Measurements from ENCODE around the gene SYT15B.
"Not testable (repeated sequence)": the region's sequence is repeated elsewhere in the genome, so short reads cannot be mapped to it uniquely, and the experiment has no call there.

The SYT15B gene

DNA sequence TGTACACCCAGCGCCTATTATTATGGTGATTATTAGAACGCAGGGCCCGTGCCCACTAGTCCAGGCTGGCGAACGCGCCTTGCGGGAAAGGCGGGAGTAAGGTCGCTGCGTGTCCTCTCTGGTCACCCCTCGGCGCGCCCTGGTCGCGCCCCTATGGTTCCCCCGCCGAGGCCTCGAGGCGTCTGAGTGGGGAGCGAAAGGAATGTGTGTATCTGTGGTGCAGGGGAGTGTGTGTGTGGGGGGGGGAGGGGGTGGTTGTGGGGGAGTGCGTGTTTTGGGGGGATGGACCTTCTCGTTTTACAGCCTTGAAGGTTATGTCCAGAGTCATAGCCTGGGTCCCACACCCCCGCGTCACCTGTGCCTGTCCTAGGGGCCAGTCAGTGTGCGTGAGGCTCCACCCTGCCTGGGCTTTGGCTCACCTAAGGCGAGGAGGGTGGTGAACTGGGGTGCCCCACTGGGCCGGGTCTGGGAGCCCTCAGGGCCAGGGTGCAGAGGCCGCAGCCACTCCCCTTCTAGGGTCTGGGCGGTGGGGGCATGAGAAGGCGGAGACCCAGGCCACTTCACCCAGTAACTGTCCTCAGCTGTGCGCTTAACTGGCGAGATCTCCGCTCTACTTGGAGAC is at the start of gene SYT15B:
SYT15B (minus strand) TSS at position 39 of the 622 bp plus-strand sequence. CDS start 952 bp downstream, outside the sequence.
- DNase-seq: not testable (repeated sequence)

DNA sequence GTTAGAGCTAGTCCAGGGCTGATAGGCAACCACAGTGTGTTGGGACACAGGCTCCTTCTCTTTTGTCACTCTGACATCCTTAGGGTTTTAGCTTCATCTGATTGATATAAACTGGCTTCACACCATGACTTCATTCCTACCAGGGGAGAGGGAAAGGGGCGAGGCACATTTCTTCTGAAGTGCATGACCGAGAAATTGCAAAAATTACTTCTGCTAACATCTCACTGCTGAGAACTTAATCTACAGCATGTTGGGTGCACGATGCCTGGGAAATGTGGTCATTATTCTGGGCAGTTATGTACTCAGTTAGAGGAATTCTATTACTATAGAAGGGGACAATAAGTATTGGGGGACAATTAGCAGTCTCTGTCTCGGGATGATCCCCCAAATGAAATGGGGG is 16.2 kb upstream of the SYT15B start:
- not testable (repeated sequence) for DNase-seq

DNA sequence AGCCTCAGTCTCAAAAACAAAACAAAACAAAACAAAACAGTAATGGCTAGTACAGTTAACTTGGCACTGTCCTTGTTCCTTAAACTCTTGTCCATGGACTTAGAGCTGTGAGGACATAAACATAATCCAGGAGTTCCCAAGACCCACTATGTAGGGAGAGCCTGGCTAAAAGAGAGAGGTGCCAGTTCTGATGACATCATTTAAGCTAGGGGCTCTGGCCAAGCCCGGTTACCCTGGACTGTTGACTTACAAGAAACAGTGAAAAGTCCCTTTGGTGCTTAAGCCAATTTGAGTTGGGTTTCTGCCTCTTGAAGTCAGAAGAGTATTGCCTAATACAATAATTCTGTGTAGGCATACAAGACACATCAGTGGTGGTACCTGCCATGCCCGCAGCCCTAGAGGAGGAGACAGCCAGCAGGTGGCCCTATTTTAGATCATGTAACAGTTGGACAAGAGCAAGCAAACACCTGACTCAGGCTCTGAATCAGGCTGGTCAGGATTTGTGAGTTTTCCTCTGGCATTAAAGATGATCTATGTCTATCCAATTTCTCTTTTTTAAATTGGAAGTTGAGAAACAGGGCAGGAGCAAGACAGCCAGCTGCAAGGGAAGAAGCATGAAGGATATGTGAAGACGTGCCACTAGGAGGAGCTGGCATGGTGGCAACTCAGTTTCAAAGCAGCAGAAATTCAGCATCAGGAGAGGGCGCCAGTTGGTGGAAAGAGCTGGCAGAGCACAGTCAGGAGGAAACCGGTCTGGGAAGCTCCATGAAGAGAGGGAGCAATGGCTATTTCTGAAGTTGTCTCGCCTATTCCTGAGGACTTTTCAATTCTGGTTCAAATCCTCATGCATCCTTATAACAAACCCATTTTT is 12.2 kb upstream of the SYT15B start:
- DNase-seq: not testable (repeated sequence)

DNA sequence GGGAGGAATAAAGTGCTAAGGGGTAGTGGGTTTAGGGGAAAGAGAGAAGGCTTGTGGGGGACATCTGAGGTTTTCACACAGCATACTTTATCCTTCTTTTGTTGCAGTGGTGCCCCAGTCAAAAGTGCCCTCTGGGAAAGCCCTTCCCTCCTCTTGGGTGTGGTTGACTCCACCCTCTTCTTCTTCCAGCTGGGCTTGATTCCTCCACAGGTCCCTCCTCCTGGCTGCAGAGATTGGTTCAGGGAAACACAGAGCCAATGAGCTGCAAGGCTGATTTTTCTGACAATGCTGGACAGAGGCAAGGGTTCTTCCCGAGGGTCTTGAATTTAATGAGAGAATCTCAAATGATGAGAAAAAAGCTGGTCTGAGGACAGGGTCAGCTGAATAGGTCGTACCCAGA is 7.4 kb upstream of the SYT15B start:
- DNase-seq: not testable (repeated sequence)

DNA sequence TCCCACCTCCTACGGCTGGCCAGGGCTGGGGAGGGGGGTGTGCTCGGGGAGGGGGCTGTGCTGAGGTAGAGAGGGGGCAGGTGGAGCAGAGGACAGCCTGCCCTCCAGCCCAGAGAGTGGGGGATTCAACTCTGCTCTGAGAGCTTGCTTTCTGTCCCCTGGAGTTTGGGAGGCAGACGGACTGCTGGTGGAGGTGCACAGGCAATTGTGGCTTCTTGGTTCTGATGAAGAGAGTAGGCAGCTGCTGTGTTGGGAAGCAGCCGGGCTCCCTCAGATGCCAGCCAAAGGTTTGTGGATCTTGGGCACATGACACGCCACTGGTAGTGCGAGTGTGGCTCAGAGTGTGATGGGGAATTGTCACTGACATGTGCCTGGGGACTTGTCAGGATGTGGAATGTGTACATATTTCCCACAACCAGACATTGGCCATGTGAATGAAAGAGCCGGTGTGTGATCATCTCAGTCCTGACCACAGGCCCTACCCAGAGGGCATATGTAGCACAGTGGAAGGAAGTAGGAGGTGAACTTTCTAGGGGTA is 5.3 kb upstream of the SYT15B start:
- not testable (repeated sequence) for DNase-seq

DNA sequence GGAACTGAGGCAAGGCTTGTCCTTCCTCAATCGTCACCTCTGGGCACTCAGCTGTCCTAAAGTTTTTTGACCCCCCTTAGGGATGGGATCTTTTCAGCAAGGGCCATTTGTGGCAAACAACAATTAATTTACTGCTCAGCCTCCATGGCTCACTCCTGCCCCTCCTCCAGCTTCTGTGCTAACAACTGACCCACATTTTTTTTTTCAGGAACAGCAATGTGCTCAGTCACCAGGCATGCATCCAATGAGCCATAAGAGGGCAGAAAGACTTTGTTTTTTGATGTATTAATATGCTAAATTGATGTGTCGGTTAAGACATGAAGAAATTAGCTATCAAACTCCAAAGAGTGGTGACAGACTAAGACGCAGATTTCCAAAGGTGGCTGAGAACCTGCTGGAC is 4.7 kb upstream of the SYT15B start:
- not testable (repeated sequence) for DNase-seq

DNA sequence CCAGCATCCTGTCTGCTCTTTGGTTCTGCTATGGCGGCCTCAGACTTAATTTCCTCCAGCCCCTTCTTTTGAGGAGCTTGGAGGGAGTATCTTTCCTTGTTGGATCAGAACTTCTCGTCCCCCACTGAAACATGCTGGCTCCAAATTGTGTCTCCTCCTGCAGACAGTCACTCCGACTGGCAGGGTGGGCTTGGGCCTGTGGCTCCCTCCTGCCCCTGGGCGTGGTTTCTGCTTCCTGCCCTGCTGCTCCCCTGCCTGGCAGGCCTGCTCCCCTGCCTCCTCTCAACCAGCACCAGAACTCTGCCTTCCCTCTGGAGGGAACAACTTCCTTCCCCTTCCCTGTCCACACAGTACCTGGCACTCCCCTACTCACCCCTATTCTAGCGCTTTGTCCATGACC is 3.8 kb upstream of the SYT15B start:
- not testable (repeated sequence) for DNase-seq

DNA sequence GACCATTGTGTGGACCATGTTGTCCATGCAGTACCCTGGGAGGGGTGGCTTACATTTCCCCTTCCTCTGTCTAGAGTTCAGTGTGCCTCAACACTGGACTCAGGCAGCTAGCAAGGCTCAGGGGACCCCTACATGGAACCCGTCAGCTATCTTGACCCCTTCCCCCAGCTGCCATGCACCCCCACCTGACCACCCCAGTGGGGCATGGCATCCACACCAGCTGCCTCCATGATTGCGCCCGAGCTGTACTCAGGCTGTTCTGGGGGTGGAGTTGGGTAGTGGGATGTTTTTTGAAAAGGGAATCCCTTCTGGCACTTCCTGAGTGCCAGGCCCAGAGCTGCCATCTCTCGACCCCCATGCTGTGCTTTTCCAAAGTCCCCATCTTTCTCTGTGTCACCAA is 1.8 kb upstream of the SYT15B start:
- DNase-seq: not testable (repeated sequence)

DNA sequence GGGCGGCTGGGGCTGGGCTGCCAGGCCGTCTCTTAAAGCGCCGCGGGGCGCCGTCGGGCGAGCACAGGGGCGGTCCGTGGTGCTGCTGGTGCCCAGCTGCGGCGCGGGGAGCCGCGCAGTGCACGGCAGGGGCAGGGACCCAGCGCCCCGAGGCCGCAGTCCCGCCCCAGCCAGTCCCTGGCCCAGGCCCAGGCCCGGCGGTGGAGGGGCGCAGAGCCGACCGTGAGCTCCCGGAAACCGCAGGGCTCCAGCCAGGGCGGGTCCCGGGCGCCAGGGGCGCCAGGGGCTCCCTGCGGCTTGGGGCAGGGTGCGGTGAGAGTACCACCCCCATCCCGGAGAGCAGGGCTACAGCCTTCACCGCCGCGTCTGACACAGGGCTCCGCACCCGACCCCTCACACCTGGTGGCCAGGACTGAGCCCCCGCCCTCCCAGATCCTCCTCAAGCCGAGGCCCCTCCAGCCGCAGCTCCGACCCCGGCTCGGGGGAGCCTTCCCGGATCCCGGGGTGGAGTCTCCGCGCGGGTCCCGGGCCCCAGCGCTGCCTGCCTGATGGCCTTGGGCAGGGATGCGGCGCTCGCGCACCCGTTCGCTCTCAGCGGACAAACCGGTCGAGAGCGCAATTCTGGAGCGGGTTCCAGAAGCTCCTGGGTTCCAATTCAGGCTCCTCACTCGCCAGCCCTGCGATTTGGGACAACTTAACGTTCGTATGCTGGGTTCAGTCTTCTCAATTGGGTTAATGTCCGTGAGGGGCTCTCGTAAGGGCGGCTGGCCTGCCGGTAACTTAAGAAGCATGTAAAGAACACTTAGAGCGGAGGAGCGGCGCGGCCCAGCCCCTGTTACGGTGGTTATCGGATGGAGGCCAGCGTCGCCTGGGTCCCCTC is 478 bp downstream of the SYT15B start:
- not testable (repeated sequence) for DNase-seq

DNA sequence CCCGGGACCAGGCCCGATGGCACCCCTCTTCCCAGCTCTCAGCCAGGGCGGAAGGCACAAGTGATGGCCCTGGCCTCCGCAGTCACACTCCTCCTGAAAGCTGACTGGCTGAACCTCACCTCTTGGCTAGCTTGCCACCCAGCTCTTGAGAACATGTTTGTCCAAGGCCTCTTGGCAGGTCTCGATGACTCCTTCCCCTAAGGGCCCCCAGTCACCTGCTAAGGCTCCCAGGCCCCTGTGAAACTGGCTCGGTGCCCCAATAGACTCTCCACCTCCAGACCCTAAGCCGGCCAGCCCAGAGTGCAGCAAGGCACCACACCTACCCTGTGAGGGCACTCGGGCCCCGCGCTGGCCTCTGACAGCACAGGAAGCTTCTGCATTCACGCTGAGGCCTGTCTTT is 4.5 kb downstream of the SYT15B start:
- not testable (repeated sequence) for DNase-seq

DNA sequence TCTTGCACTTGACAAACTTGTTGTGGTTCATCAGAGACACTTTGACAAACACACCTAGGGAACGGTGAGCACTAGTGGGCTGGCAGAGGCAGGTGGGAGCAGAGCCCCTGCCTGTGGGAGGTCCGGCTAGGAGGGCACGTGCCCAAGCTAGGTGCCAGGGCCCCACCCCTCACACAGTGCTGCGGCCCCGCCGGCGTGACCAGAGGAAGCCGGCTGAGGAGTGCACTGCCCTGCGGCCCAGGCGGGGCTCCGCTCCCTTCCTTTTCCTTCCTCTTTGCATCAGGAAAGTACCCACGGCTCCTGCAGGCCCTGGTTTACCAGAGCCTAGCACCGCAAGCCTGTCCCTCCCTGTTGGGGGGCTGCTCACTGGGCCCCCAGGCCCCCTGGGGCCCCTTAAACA is 7.2 kb downstream of the SYT15B start:
- not testable (repeated sequence) for DNase-seq

DNA sequence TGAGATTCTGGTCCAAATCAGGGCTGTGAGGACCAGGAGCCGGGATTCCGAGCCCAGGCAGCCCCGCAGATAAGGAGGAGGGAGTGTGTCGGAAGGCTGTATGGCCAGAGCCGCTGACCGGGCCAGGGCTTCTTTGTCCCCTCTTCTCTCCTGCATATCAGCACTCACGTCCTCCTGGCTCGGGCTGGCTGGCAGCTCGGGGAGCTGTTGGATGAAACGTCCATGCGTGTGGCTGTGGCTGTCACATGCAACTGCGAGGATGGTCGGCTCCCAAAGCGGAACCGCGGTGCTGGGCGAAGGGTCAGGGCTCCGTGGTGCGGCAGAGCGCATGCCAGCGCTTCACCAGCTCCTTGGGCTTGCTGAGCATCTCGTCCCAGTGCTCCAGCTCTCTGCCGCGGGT is 9.5 kb downstream of the SYT15B start:
- DNase-seq: not testable (repeated sequence)

DNA sequence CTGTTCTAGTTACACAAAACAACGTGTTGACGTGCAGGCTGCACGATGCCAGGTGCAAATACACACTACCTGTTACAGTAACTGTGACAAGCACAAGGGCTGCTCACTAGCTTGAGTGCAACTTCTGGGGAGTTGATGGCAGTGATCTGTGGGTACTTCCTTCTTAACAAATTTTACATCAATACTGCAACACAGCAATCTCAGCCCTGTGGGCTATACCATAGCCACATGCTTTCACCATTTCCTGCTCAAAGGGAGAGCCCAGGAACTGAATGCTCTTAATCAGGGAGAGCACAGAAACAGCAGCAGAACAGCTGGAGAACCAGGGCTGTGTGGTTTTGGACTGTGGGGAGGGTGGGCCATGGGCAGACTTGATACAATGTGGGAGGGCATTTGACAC is 10.2 kb downstream of the SYT15B start:
- not testable (repeated sequence) for DNase-seq

DNA sequence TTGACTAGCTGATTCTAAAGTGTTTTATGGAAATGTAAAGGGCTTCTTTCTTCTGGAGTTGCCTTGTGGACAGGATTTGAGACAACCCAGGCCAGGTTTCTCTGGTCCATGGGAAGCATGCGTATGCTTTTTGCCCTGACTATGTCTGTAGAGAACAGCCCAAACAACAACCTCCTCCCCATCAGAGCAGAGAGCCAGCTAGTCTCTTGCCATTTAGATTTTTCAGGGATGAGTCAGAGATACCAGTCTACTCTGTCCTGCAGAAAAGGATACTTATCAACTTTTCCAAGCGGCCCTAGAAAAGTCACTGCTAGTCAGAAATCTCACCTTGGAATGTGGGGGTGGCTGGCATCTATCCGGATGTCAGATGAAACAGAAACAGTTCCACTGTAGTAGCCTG is 11.6 kb downstream of the SYT15B start:
- DNase-seq: not testable (repeated sequence)

DNA sequence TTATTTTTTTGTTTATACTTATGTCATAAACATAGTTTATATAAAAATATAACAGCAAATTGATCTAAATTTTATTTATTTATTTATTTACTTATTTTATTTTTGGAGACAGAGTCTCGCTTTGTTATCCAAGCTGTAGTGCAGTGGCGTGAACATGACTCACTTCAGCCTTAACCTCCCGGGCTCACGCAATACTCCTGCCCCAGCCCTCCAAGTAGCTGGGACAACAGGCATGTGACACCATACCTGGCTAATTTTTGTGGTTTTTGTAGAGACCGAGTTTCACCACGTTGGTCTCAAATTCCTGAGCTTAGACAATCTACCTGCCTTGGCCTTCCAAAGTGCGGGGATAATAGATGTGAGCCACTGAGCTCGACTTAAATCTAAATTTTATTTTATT is 13.0 kb downstream of the SYT15B start:
- DNase-seq: not testable (repeated sequence)

DNA sequence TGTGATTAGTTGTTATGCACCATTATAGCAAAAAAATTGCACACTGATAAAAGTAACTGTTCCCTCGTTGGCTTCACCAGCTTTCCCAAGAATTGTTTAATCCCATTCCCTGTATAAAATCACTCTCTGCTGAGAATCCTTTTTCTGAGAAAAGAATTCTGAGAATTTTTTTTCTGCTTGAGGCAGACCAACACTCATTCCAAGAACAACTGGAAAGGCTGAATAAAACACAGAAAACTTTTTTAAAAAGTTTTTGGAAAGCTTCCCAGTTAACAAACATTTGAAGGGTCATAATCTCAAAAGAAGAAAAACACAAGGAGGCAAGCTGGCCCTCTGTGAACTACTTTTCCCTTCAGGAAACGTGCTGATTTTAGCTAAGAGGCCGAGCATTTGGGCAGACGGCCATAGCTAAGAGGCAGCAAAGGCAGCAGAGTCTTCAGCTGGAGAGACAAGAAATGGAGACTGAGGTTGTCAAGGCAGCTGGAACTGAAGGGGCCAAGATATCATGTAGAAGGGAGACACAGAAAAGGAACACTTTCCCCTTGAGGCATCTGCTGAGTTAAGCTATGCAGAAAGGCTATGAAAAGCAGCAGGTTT is 16.5 kb downstream of the SYT15B start:
- DNase-seq: not testable (repeated sequence)

DNA sequence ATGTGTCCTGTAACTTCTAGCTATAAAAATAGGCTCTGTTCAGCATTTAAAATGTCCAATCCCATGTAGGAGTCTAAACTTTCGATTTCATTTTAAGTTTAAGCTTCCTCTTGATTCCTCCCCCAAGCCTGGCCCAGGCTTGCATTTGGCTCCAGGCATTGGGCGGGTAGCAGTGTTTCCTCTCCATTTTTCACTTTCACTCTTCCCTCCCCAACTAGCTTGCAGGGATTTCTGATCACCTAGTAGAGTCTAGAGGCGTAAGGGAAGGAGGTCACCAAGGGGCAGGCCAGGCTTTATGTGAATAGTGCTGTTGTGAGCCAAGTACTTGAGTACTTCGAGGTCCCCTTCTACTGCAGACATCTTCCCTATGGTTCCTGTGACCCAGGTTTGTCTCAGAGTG is 18.5 kb downstream of the SYT15B start:
- not testable (repeated sequence) for DNase-seq

DNA sequence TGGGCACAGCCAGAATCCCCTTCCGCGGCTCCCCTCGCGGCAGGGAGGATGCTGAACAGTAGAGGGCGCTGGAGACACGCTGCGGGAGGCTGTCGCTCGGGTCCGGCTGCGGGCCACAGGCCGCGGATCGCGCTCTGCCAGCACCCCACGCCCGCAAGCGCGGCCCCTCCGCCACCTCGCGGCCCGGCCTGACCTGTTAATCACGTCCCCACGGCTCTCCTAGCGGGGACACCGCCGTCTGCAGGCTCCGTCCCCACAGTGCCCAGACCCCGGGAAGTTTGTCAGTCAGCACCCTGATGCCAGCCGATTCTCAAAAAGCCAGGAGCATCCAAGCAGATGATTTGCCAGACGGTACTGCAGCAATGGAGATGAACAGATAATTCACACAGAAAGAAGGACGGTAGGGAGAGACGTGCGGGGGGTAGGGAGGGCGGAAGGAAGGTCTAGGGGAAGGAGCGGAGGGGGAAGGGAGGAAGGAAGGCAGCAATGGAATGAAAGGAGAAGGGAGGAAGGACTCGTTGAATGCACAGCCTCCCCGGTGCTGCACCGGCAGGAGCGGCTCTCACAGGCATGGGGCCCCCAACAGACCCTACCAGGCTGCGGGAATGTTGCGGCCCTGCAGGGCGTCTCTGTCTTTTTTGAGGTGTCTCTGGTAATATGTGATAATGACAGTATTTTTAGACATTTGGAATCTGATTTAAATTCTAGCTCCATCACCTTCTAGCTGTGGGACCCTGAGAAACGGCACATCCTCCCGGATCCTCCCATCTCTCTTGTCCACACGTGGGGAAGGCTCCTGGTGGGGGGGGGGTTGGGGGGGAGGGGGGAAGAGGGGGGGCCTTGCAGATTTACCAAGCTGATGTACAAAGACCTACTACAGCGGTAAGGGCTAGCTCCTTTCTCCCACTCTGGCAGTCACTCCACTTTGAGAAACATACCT is 19.5 kb downstream of the SYT15B start:
- DNase-seq: peak; percentile 66

DNA sequence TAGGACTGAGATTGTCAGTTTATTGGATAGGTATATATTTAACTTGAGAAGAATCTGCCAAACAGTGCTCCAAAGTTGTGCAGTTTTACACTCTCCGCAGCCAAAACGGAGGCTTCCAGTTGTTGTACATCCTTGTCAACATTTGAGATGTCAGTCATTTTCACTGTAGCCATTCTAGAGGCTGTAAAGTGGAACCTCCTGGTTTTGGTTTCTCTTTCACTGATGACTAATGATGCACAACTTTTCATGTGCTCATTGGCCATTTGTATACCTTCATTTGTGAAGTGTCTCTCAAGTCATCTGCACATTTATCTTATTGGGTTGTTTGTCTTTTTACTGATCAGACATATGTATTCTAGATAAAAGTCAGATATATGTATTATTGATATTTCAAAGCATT is 22.5 kb downstream of the SYT15B start:
- not testable (repeated sequence) for DNase-seq

DNA sequence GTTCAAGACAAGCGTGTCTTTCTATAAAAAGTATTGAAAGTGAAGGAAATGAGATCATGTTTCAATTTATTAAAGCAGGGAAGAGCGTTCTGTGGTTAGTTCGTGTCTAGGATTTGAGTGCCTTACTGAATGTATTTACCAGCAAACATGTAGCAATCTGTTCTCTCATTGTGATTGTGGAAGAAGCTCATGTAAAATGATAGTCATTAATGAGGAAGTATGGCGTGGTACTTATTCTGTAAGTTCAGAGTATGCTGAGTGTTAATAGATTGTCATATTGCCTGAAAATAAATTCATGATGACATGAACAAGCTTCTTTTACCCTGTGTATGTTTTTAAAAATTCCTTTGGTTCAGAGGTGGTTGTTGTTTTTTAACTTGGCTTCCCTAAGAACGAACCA is 32.5 kb downstream of the SYT15B start:
- not testable (repeated sequence) for DNase-seq

DNA sequence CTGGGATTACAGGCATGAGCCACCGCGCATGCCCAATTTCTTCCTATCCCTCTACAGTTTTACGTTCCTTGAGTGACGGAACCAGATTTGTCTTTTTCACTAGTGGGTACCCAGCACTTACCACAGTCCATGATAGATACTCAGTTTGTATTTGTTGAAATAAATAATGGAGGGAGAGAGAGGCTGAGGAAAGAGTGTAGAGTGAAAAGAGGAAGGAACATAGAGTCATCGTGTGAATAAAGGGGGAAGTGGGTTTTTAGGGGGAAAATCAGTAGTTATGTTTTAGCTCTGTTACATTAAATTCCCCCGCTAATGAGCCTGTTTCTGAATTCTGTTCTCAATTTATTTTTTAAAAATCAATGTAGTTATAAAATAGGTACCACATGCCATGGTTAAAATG is 37.7 kb downstream of the SYT15B start:
- DNase-seq: not testable (repeated sequence)

All from activated effector memory CD4-positive, alpha-beta T cell treated with anti-CD3 and anti-CD28 coated beads, Interleukin-2, amount 50 U/mL, for 16 hours (primary cell).